B cell (primary cell): ENCODE data around the gene TAC1. TPM values are rescaled to one million over a fixed set of nuclear protein-coding genes. Genes with fewer than 3 reads are reported as not detected.
A peak's percentile ranks its signal among the peaks of the same experiment; 100 is the strongest.

ENCODE experiments used
- ATAC-seq: fragments of 200-7000 bp; cut with Tn5 transposase; one replicate; pipeline ENCODE4 v1.10.0; 2021; ENCODE audit warnings: low read depth, mild to moderate bottlenecking, moderate number of reproducible peaks, moderate library complexity
- CTCF ChIA-PET: fragments of 350-600 bp; sonication (Branson Sonifier 250); formaldehyde crosslinking; loops from one replicate; lab custom pipeline; 2021; ENCODE audit warnings: antibody characterized with exemption, inconsistent platforms; lab: Charles Lee
- POLR2A ChIA-PET: fragments of 350-600 bp; sonication (Branson Sonifier 250); formaldehyde crosslinking; loops from one replicate; lab custom pipeline; 2021; ENCODE audit warnings: antibody characterized with exemption; lab: Charles Lee
- DNase-seq: peaks from one replicate; pipeline ENCODE4 v3.0.0; 2013
- H2AFZ ChIP-seq: 2 replicates; pipeline ENCODE4 v1.6.1; 2012; ENCODE audit warnings: mild to moderate bottlenecking, low read depth, low read length; ENCODE audit not compliant: insufficient read depth, poor library complexity, severe bottlenecking
- H3K27ac ChIP-seq, 2 donors: 1 replicate in 1 of 2; 2 replicates in 1 of 2; pipeline ENCODE4 v1.5.1; 2012 to 2013; ENCODE audit warnings: low read length in 2 of 2, mild to moderate bottlenecking in 2 of 2, moderate library complexity in 1 of 2
- H3K27me3 ChIP-seq, 4 experiments: fragments of 200-600 bp in 1 of 4; sonication (generic) in 1 of 4; replicated peaks in 1 of 4; 1 replicate in 2 of 4; 2 replicates in 2 of 4; pipeline versions ENCODE4 v1.6.1 to v1.7.0; 2013 to 2016; ENCODE audit warnings: low read length in 3 of 4, mild to moderate bottlenecking in 2 of 4, mixed read lengths in 1 of 4, moderate library complexity in 1 of 4; ENCODE audit not compliant: insufficient read depth in 4 of 4, control insufficient read depth in 3 of 4; ENCODE audit errors: control extremely low read depth in 1 of 4
- H3K36me3 ChIP-seq, 2 experiments: replicated peaks in 1 of 2; 1 replicate in 1 of 2; 2 replicates in 1 of 2; pipeline versions ENCODE4 v1.6.1 to v1.7.1; 2013; ENCODE audit warnings: low read length in 1 of 2; ENCODE audit not compliant: insufficient read depth in 2 of 2, control insufficient read depth in 1 of 2; ENCODE audit errors: control extremely low read depth in 1 of 2, extremely low read depth in 1 of 2
- H3K4me1 ChIP-seq, 2 donors: fragments of 200-600 bp in 1 of 2; sonication (generic) in 1 of 2; 1 replicate in 1 of 2; 2 replicates in 1 of 2; pipeline versions ENCODE4 v1.5.1 to v1.6.1; 2013 to 2017; ENCODE audit warnings: low read length in 2 of 2; ENCODE audit not compliant: control insufficient read depth in 2 of 2, insufficient read depth in 2 of 2
- H3K4me2 ChIP-seq: replicated peaks from 2 replicates; pipeline ENCODE3; 2012; ENCODE audit warnings: mild to moderate bottlenecking, low read depth, low read length; ENCODE audit not compliant: poor library complexity, severe bottlenecking
- H3K4me3 ChIP-seq, 5 experiments: fragments of 200-600 bp in 1 of 5; sonication (generic) in 1 of 5; 1 replicate in 3 of 5; 2 replicates in 2 of 5; pipeline versions ENCODE4 v1.5.1 to v1.7.0; 2011 to 2016; ENCODE audit warnings: low read length in 4 of 5, mild to moderate bottlenecking in 4 of 5, low read depth in 2 of 5, control low read depth in 1 of 5, moderate library complexity in 1 of 5; ENCODE audit not compliant: insufficient read depth in 1 of 5; ENCODE audit errors: control extremely low read depth in 1 of 5, extremely low read depth in 1 of 5
- H3K79me2 ChIP-seq: fragments of 200-600 bp; sonication (generic); one replicate; pipeline ENCODE4 v1.6.0; 2016; ENCODE audit warnings: low read length; ENCODE audit not compliant: control insufficient read depth, insufficient read depth
- H3K9ac ChIP-seq: fragments of 200-600 bp; sonication (generic); 2 replicates; pipeline ENCODE4 v1.6.1; 2017; ENCODE audit warnings: mild to moderate bottlenecking, low read length, moderate library complexity
- H3K9me3 ChIP-seq, 3 donors: one replicate each; pipeline versions ENCODE4 v1.6.1 to v1.7.1; 2013; ENCODE audit warnings: low read length in 2 of 3; ENCODE audit not compliant: control insufficient read depth in 2 of 3, insufficient read depth in 1 of 3; ENCODE audit errors: control extremely low read depth in 1 of 3
- H4K20me1 ChIP-seq: 2 replicates; pipeline ENCODE4 v1.6.0; 2012; ENCODE audit warnings: mild to moderate bottlenecking, low read length; ENCODE audit not compliant: insufficient read depth, control insufficient read depth, poor library complexity, severe bottlenecking
- H3K27ac Mint-ChIP-seq: one replicate; pipeline ENCODE4 v1.8.0; 2021; ENCODE audit warnings: mixed read lengths
- H3K27me3 Mint-ChIP-seq: one replicate; pipeline ENCODE4 v1.8.0; 2021; ENCODE audit warnings: mixed read lengths
- H3K4me1 Mint-ChIP-seq: one replicate; pipeline ENCODE4 v1.8.0; 2021; ENCODE audit warnings: mixed read lengths
- H3K4me3 Mint-ChIP-seq: one replicate; pipeline ENCODE4 v1.8.0; 2021; ENCODE audit warnings: mixed read lengths
- H3K9me3 Mint-ChIP-seq: one replicate; pipeline ENCODE4 v1.8.0; 2022; ENCODE audit warnings: mixed read lengths; ENCODE audit not compliant: insufficient read depth
- EZH2 ChIP-seq: IDR thresholded peaks from 2 replicates; pipeline ENCODE4 v1.6.1; 2012; ENCODE audit warnings: borderline replicate concordance, low read depth, mild to moderate bottlenecking, moderate library complexity, low read length; ENCODE audit not compliant: insufficient read depth, poor library complexity, severe bottlenecking
- WGBS: methylation state at CpG from one replicate; pipeline ENCODE4 v1.1.5; 2013; ENCODE audit warnings: missing lambda C conversion rate; ENCODE audit not compliant: insufficient coverage; 5-methylcytosine and 5-hydroxymethylcytosine counted together
- intact Hi-C: fragments of 100-400 bp; cut with micrococcal nuclease; formaldehyde crosslinking; loops from one replicate; pipeline ENCODE4 v1.10.0; 2022
- polyA plus RNA-seq: library from polyadenylated mRNA; depleted of rRNA; stranded (reverse); fragments of >200 nt; gene quantifications from 2 replicates; pipeline ENCODE4 v1.2.3, GENCODE V29; 2012
- total RNA-seq, 2 donors: library from RNA; stranded (reverse); fragments of 120-200 nt in 1 of 2; gene quantifications; 1 replicate in 1 of 2; 2 replicates in 1 of 2; pipeline versions ENCODE4 v1.2.3 to v1.2.4, GENCODE V29; 2013 to 2022
- TF ChIP-seq, protein P1 (sequence below): fragments of 200-600 bp; IDR thresholded peaks from one replicate; pipeline ENCODE4 v1.8.0; 2022; ENCODE audit warnings: antibody characterized with exemption, mild to moderate bottlenecking

The TAC1 gene
- total and polyA plus RNA-seq, 2 donors (not counting 1 experiment from before 2014, with no cell fraction given) = not detected

DNA sequence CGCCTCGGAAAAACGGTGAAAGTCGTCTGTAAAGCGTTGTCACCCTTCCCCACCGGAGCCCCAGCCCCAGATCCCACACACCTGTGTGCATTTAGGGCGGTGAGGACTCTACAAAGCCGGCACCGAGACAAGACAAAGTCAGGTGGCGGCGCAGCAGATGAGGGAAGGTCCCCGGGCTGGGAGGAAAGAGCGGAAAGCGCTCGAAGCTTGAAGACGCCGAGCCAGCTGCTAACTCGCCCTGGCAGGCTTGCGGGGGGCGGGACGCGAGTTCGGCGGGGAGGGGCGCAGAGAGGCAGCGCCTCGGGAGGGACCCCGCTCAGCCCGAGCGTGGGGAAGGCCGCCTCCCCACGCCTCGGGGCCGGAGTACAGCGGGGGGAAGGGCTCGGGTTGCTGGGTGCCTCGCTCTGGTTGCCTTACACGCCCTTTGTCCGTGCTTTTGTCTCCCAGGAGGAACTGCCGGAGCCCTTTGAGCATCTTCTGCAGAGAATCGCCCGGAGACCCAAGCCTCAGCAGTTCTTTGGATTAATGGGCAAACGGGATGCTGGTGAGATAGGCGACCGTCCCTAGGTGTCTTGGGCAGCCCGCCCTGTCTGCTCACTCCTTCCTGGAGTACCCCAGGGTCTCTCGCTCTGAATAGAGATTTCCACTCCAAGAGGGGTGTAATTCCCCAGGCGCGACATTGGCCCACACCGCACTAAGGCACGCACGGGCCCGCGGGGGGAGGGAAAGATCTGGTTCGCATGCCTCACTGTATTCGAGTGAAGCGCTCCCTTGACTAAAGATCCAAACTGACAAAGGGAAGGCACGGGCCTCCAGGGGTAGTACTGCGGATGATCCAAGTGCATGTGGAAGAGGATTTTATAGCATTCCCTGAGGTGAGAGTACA is 1.6 kb downstream of the TAC1 start:
- Histone ChIP-seq H3K27me3 (peaks cover 0 to 31% (median 17%) of the 10 kb centered on the region in 4 experiments), H2AFZ (peak overlapping the region; percentile 10), H3K4me2 (no peak overlapping the region), H3K4me3 (no peak overlapping the region), H3K4me1 (peaks cover 0 to 4% of the 10 kb centered on the region in 2 donors), H3K36me3 (no peaks in the 10 kb centered on the region), H3K9me3 (peaks cover 0 to 17% (median 0%) of the 10 kb centered on the region in 3 donors), H3K27ac (no peak overlapping the region), H4K20me1 (no peaks in the 10 kb centered on the region), H3K9ac (no peak overlapping the region), H3K79me2 (no peaks in the 10 kb centered on the region)
- DNase-seq (no peak), ATAC-seq (no peak)
- intact Hi-C loops = no loop called here
- POLR2A ChIA-PET = no interaction called here
- peaks cover 54% of the 10 kb centered on the region for H3K27me3 Mint-ChIP-seq
- WGBS = 7% methylated on average over 59 of the region's 59 CpGs
- no peak for TF ChIP-seq EZH2
- TF ChIP-seq, protein P1, sequence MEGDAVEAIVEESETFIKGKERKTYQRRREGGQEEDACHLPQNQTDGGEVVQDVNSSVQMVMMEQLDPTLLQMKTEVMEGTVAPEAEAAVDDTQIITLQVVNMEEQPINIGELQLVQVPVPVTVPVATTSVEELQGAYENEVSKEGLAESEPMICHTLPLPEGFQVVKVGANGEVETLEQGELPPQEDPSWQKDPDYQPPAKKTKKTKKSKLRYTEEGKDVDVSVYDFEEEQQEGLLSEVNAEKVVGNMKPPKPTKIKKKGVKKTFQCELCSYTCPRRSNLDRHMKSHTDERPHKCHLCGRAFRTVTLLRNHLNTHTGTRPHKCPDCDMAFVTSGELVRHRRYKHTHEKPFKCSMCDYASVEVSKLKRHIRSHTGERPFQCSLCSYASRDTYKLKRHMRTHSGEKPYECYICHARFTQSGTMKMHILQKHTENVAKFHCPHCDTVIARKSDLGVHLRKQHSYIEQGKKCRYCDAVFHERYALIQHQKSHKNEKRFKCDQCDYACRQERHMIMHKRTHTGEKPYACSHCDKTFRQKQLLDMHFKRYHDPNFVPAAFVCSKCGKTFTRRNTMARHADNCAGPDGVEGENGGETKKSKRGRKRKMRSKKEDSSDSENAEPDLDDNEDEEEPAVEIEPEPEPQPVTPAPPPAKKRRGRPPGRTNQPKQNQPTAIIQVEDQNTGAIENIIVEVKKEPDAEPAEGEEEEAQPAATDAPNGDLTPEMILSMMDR = no peak
- no peak overlapping the region for H3K27ac Mint-ChIP-seq
- CTCF ChIA-PET = no interaction called here
- H3K4me3 Mint-ChIP-seq = no peak overlapping the region
- H3K9me3 Mint-ChIP-seq = no peaks in the 10 kb centered on the region
- H3K4me1 Mint-ChIP-seq = peaks cover 6% of the 10 kb centered on the region

DNA sequence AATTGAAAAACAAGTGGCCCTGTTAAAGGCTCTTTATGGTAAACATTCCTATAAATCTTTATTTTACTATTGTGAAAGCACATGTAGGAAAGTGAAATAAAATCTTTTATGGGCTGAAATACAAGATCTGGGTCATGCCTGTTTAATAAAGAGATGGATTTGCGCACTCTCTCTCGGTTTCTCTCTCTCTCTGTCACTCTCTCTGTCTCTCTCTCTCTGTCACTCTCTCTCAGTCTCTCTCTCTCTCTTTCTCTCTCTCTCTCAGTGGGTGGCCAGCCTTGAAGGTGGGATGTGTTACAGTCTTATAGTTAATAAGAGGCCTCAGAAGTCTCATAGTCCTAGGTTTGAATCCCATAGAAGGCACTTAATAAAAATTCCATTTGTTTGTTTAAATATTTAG is 2.4 kb downstream of the TAC1 start:
- peaks cover 0 to 31% (median 18%) of the 10 kb centered on the region in 4 experiments for H3K27me3 ChIP-seq
- no peak overlapping the region for H3K9ac ChIP-seq
- H4K20me1 ChIP-seq = no peaks in the 10 kb centered on the region
- H3K4me2 ChIP-seq = no peak overlapping the region
- H3K79me2 ChIP-seq = no peaks in the 10 kb centered on the region
- 20% methylated on average over 2 of the region's 2 CpGs for WGBS
- Mint-ChIP-seq H3K27me3 (peaks cover 53% of the 10 kb centered on the region), H3K4me3 (no peak overlapping the region), H3K27ac (no peak overlapping the region), H3K4me1 (peaks cover 6% of the 10 kb centered on the region), H3K9me3 (no peaks in the 10 kb centered on the region)
- no peak for TF ChIP-seq EZH2
- TF ChIP-seq, protein P1 = no peak
- DNase-seq (no peak), ATAC-seq (no peak)
- peaks cover 0 to 4% of the 10 kb centered on the region in 2 donors for H3K4me1 ChIP-seq
- H2AFZ ChIP-seq = no peak overlapping the region
- intact Hi-C loops = no loop called here
- no peak overlapping the region for H3K27ac ChIP-seq
- H3K36me3 ChIP-seq = no peaks in the 10 kb centered on the region
- ChIA-PET CTCF (no interaction called here), POLR2A (no interaction called here)
- no peak overlapping the region for H3K4me3 ChIP-seq
- H3K9me3 ChIP-seq = peaks cover 0 to 17% (median 0%) of the 10 kb centered on the region in 3 donors
